Spleen (tissue), 11 donors: ENCODE data around the gene TK1. TPM values are rescaled to one million over a fixed set of nuclear protein-coding genes. Genes with fewer than 3 reads are reported as not detected.
A peak's percentile ranks its signal among the peaks of the same experiment; 100 is the strongest.

ENCODE experiments used
- DNase-seq: peaks from one replicate; pipeline ENCODE4 v3.0.0-alpha.2; 2020
- H3K27ac ChIP-seq, 8 donors: fragments of 200-600 bp; sonication (generic) in 7 of 8; 1 replicate in 4 of 8; 2 replicates in 4 of 8; pipeline versions ENCODE4 v1.5.0 to v1.8.0; 2016 to 2021; ENCODE audit warnings: inconsistent platforms in 4 of 8, mild to moderate bottlenecking in 4 of 8, moderate library complexity in 1 of 8
- H3K27me3 ChIP-seq, 7 donors: fragments of 200-600 bp; sonication (generic) in 6 of 7; replicated peaks in 1 of 7; 1 replicate in 4 of 7; 2 replicates in 3 of 7; pipeline versions ENCODE4 v1.5.0 to v1.8.0; 2016 to 2021; ENCODE audit warnings: inconsistent platforms in 3 of 7, mild to moderate bottlenecking in 1 of 7
- H3K36me3 ChIP-seq, 6 donors: fragments of 200-600 bp; sonication (generic) in 5 of 6; 1 replicate in 4 of 6; 2 replicates in 2 of 6; pipeline versions ENCODE4 v1.5.0 to v1.8.0; 2016 to 2021; ENCODE audit warnings: inconsistent platforms in 2 of 6
- H3K4me1 ChIP-seq, 6 donors: fragments of 200-600 bp; sonication (generic) in 5 of 6; 1 replicate in 3 of 6; 2 replicates in 3 of 6; pipeline versions ENCODE4 v1.5.0 to v1.8.0; 2016 to 2021; ENCODE audit warnings: inconsistent platforms in 3 of 6
- H3K4me3 ChIP-seq, 8 donors: fragments of 200-600 bp; sonication (generic) in 7 of 8; 1 replicate in 4 of 8; 2 replicates in 4 of 8; pipeline versions ENCODE4 v1.5.0 to v1.8.0; 2016 to 2021; ENCODE audit warnings: inconsistent platforms in 4 of 8, mild to moderate bottlenecking in 4 of 8, moderate library complexity in 2 of 8
- H3K9me3 ChIP-seq, 8 donors: fragments of 200-600 bp; sonication (generic) in 7 of 8; 1 replicate in 4 of 8; 2 replicates in 4 of 8; pipeline versions ENCODE4 v1.5.0 to v1.8.0; 2016 to 2021; ENCODE audit warnings: inconsistent platforms in 4 of 8
- POLR2A ChIP-seq, 3 donors: fragments of 450-650 bp; IDR thresholded peaks; one replicate each; pipeline ENCODE4 v1.5.1; 2017; ENCODE audit warnings: antibody characterized with exemption in 3 of 3, mild to moderate bottlenecking in 1 of 3
- POLR2AphosphoS5 ChIP-seq, 3 donors: sonication (generic); formaldehyde crosslinking; IDR thresholded peaks; one replicate each; pipeline ENCODE4 v1.5.1; 2017; ENCODE audit warnings: antibody characterized with exemption in 3 of 3
- WGBS, 5 donors: extraction: QIAGEN DNeasy Blood & Tissue Kit in 3 of 5; methylation state at CpG; one replicate each; pipeline versions ENCODE4 v1.1.5 to v1.1.7; 2013 to 2018; 5-methylcytosine and 5-hydroxymethylcytosine counted together
- intact Hi-C: fragments of 100-400 bp; cut with DNase I; formaldehyde crosslinking; loops from one replicate; pipeline ENCODE4 v1.15.0; 2023; ENCODE audit warnings: low total_unique reads
- polyA plus RNA-seq, 3 donors: library from polyadenylated mRNA; stranded (reverse); fragments of 200-250 nt; gene quantifications; one replicate each; pipeline ENCODE4 v1.2.1, GENCODE V29; 2013
- total RNA-seq, 7 donors: library from RNA; depleted of rRNA in 3 of 7; stranded (reverse); fragments of >200 nt in 3 of 7; fragmentation: NEBNext Ultra II Directional in 4 of 7; extraction: Animal tissue kit (Norgen Biotek cat#: 25700) in 4 of 7; gene quantifications; one replicate each; pipeline versions ENCODE4 v1.1.0 to v1.2.1, GENCODE V29; 2016 to 2021
- TF ChIP-seq, protein P1 (sequence below), 11 experiments: fragments of 200-600 bp in 7 of 11; fragments of 450-650 bp in 4 of 11; sonication (generic) in 4 of 11; IDR thresholded peaks in 8 of 11; conservative IDR thresholded peaks in 3 of 11; 1 replicate in 7 of 11; 2 replicates in 4 of 11; pipeline versions ENCODE4 v1.4.0 to v1.8.0; 2016 to 2021; ENCODE audit warnings: antibody characterized with exemption in 11 of 11, inconsistent platforms in 4 of 11, mild to moderate bottlenecking in 1 of 11
- donor health status: healthy with polysubstance abuse.
- donor health status: DM: no; HTN: no; CAD: no; lungs with moderate emphysema.
- donor health status: DM: no; HTN: no; CAD: no.
- donor health status: Bipolar disorder and iron deficiency.
- donor health status: healthy.
- donor health status: DM: no; HTN: no; CAD: no.
- donor health status: DM: yes; HTN: yes; CAD: no.

TK1 gene
- total and polyA plus RNA-seq, 10 donors = 3.7 to 20.4 (median 10.7) TPM

DNA sequence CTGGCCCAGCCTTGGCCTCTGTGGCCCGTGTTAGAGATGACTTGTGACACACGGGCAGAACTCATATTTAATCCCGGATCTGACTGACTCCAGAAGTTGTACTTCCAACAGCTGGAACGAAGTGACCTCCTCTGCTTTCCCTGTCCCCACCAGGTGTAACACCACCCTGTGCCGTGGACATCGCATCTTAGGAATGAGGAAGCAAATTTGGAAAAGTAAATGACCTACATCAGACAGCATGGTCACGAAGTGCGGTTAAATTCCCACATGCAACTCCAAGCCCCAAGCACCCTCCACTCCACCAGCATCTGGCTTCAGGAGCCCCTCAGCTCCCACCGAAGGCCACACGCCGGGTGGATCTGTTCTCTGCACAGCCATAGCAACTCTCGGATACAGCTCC is 2.9 kb downstream of the TK1 start:
- Histone ChIP-seq H3K36me3 (peaks cover 0 to 17% (median 0%) of the 10 kb centered on the region in 6 donors), H3K4me1 (peaks cover 10 to 59% (median 40%) of the 10 kb centered on the region in 6 donors), H3K27ac (no peak overlapping the region), H3K27me3 (no peaks in the 10 kb centered on the region), H3K4me3 (no peak overlapping the region), H3K9me3 (no peaks in the 10 kb centered on the region)
- WGBS, 5 donors = 89 to 97% (median 93%) methylated on average over 8 to 12 of the region's 12 CpGs
- no peak for DNase-seq
- TF ChIP-seq POLR2A (IDR thresholded peaks at IDR 0.05) (no peak), POLR2AphosphoS5 (IDR thresholded peaks at IDR 0.05) (no peak)
- TF ChIP-seq, protein P1, sequence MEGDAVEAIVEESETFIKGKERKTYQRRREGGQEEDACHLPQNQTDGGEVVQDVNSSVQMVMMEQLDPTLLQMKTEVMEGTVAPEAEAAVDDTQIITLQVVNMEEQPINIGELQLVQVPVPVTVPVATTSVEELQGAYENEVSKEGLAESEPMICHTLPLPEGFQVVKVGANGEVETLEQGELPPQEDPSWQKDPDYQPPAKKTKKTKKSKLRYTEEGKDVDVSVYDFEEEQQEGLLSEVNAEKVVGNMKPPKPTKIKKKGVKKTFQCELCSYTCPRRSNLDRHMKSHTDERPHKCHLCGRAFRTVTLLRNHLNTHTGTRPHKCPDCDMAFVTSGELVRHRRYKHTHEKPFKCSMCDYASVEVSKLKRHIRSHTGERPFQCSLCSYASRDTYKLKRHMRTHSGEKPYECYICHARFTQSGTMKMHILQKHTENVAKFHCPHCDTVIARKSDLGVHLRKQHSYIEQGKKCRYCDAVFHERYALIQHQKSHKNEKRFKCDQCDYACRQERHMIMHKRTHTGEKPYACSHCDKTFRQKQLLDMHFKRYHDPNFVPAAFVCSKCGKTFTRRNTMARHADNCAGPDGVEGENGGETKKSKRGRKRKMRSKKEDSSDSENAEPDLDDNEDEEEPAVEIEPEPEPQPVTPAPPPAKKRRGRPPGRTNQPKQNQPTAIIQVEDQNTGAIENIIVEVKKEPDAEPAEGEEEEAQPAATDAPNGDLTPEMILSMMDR (IDR thresholded peaks at IDR 0.05 in 8 of 11, conservative IDR thresholded peaks at IDR 0.05 in 3 of 11) = no peak
- intact Hi-C loops = no loop called here

DNA sequence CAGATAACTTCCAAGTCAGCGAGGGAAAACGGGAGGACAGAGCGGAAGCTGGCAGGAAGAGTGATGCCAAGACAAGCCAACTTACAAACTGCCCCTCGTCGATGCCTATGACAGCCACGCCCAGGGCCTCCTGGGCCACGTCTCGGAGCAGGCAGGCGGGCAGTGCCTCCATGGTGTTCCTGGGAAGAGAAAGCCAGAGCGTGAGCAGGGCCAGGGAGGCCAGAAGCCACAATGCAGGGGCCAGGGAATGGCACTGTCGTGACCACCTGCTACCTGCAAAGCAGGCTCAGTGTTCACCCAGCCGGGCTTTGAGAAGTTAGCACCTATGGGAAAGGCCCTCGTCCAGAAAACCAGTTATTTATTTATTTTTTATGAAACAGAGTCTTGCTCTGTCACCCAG is 4.3 kb downstream of the TK1 start:
- intact Hi-C loops = no loop called here

GRCh38 chr17:78180508-78180907 is 6.3 kb downstream of the TK1 start:
- H3K27ac ChIP-seq = peak overlapping the region in 5 of 8 donors; percentile 43 to 75 (median 65)

More for the DNA sequence above, 4.3 kb downstream of the TK1 start:
- Histone ChIP-seq H3K4me1 (peaks cover 7 to 53% (median 27%) of the 10 kb centered on the region in 6 donors), H3K27me3 (no peaks in the 10 kb centered on the region), H3K9me3 (no peaks in the 10 kb centered on the region), H3K36me3 (peaks cover 0 to 22% (median 0%) of the 10 kb centered on the region in 6 donors), H3K4me3 (no peak overlapping the region), H3K27ac (no peak overlapping the region)
- no peak for DNase-seq
- TF ChIP-seq POLR2AphosphoS5 (IDR thresholded peaks at IDR 0.05) = no peak
- no peak for TF ChIP-seq POLR2A (IDR thresholded peaks at IDR 0.05)
- TF ChIP-seq, protein P1 (IDR thresholded peaks at IDR 0.05 in 8 of 11, conservative IDR thresholded peaks at IDR 0.05 in 3 of 11) = no peak
- 94 to 96% (median 95%) methylated on average over 13 of the region's 13 CpGs for WGBS, 5 donors

GRCh38 chr17:78180083-78180482 is 6.8 kb downstream of the TK1 start:
- Histone ChIP-seq H3K4me3 (peak overlapping the region in 1 of 8 donors; percentile 27), H3K27me3 (no peaks in the 10 kb centered on the region), H3K27ac (peak overlapping the region in 7 of 8 donors; percentile 26 to 75 (median 54)), H3K4me1 (peaks cover 26 to 55% (median 40%) of the 10 kb centered on the region in 6 donors), H3K36me3 (peaks cover 0 to 22% (median 0%) of the 10 kb centered on the region in 6 donors), H3K9me3 (no peaks in the 10 kb centered on the region)
- DNase-seq = no peak
- TF ChIP-seq, protein P1 (IDR thresholded peaks at IDR 0.05 in 8 of 11, conservative IDR thresholded peaks at IDR 0.05 in 3 of 11) = no peak
- TF ChIP-seq POLR2A (IDR thresholded peaks at IDR 0.05) (no peak), POLR2AphosphoS5 (IDR thresholded peaks at IDR 0.05) (no peak)
- WGBS, 5 donors = 53 to 70% (median 62%) methylated on average over 14 of the region's 14 CpGs
- intact Hi-C loops = no loop called here

More at GRCh38 chr17:78180508-78180907, 6.3 kb downstream of the TK1 start:
- Histone ChIP-seq H3K36me3 (peaks cover 0 to 22% (median 0%) of the 10 kb centered on the region in 6 donors), H3K9me3 (no peaks in the 10 kb centered on the region), H3K4me3 (no peak overlapping the region), H3K27me3 (no peaks in the 10 kb centered on the region), H3K4me1 (peaks cover 22 to 53% (median 35%) of the 10 kb centered on the region in 6 donors)
- intact Hi-C loops = no loop called here
- no peak for TF ChIP-seq POLR2A (IDR thresholded peaks at IDR 0.05)
- TF ChIP-seq, protein P1 (IDR thresholded peaks at IDR 0.05 in 8 of 11, conservative IDR thresholded peaks at IDR 0.05 in 3 of 11) = no peak
- TF ChIP-seq POLR2AphosphoS5 (IDR thresholded peaks at IDR 0.05) = no peak
- no peak for DNase-seq
- WGBS, 5 donors = 60 to 76% (median 73%) methylated on average over 2 of the region's 2 CpGs
